Endothelial cell of umbilical vein (primary cell): ENCODE measurements around the gene SSH2. TPM values are rescaled to one million over a fixed set of nuclear protein-coding genes. Genes with fewer than 3 reads are reported as not detected.

Experiments used
- BruUV-seq: library from RNA; stranded (reverse); fragments of 400-500 nt; replicated peaks from 2 replicates; lab custom pipeline; 2021; lab: Mats Ljungman, UMichigan
- CTCF ChIA-PET: fragments of 300-600, 350-600 bp; sonication (Branson Sonifier 250); formaldehyde crosslinking; loops from one replicate; lab custom pipeline; 2021; ENCODE audit warnings: antibody characterized with exemption, inconsistent platforms; lab: Charles Lee
- POLR2A ChIA-PET: fragments of 300-600, 350-600 bp; sonication (Branson Sonifier 250); formaldehyde crosslinking; loops from one replicate; lab custom pipeline; 2021; ENCODE audit warnings: antibody characterized with exemption, inconsistent platforms; lab: Charles Lee
- DNase-seq: peaks from one replicate; pipeline ENCODE4 v3.0.0-alpha.2; 2011; ENCODE audit warnings: low read depth, low spot score
- FAIRE-seq: peaks from 2 replicates; lab custom pipeline; 2011; peaks lifted over from hg19 to GRCh38; lab: Jason Lieb, UNC
- H2AFZ ChIP-seq: 2 replicates; pipeline ENCODE4 v1.6.0; 2012; ENCODE audit warnings: low read depth, low read length, control low read depth, inconsistent platforms
- H3K27ac ChIP-seq: 2 replicates; pipeline ENCODE4 v1.5.1; 2011; ENCODE audit warnings: low read depth, mild to moderate bottlenecking, control low read depth, low read length, moderate library complexity; ENCODE audit not compliant: insufficient read depth
- H3K27me3 ChIP-seq, 2 experiments: 2 replicates each; pipeline versions ENCODE4 v1.6.0 to v1.6.1; 2011; ENCODE audit warnings: low read length in 2 of 2, mixed read lengths in 1 of 2; ENCODE audit not compliant: control insufficient read depth in 2 of 2, insufficient read depth in 2 of 2
- H3K36me3 ChIP-seq, 2 experiments: 2 replicates in 1 of 2; 3 replicates in 1 of 2; pipeline ENCODE4 v1.5.1; 2011; ENCODE audit warnings: low read length in 2 of 2, mild to moderate bottlenecking in 1 of 2, moderate library complexity in 1 of 2; ENCODE audit not compliant: control insufficient read depth in 2 of 2, insufficient read depth in 2 of 2; ENCODE audit errors: extremely low read depth in 1 of 2
- H3K4me1 ChIP-seq: 3 replicates; pipeline ENCODE4 v1.5.1; 2011; ENCODE audit warnings: mild to moderate bottlenecking, low read length; ENCODE audit not compliant: control insufficient read depth, insufficient read depth; ENCODE audit errors: extremely low read depth
- H3K4me2 ChIP-seq: 2 replicates; pipeline ENCODE4 v1.6.1; 2011; ENCODE audit warnings: low read length, control low read depth, mixed read lengths; ENCODE audit not compliant: insufficient read depth
- H3K4me3 ChIP-seq, 3 experiments: fragments of 200-600 bp in 1 of 3; sonication (generic), shearing (Covaris generic) in 1 of 3; replicated peaks in 1 of 3; 2 replicates each; pipeline ENCODE4 v1.5.1; 2011 to 2016; ENCODE audit warnings: control low read depth in 3 of 3, low read length in 3 of 3, mild to moderate bottlenecking in 2 of 3, inconsistent platforms in 1 of 3, low read depth in 1 of 3, moderate library complexity in 1 of 3; ENCODE audit not compliant: insufficient read depth in 1 of 3
- H3K79me2 ChIP-seq: 2 replicates; pipeline ENCODE4 v1.6.0; 2012; ENCODE audit warnings: low read length, inconsistent platforms; ENCODE audit not compliant: control insufficient read depth, insufficient read depth
- H3K9ac ChIP-seq: replicated peaks from 2 replicates; pipeline ENCODE3; 2011; ENCODE audit warnings: low read length, control low read depth; ENCODE audit not compliant: insufficient read depth; ENCODE audit errors: extremely low read depth
- H3K9me1 ChIP-seq: replicated peaks from 3 replicates; pipeline ENCODE4 v1.6.0; 2011; ENCODE audit warnings: mild to moderate bottlenecking, low read length; ENCODE audit not compliant: control insufficient read depth, insufficient read depth; ENCODE audit errors: extremely low read depth
- H3K9me3 ChIP-seq: replicated peaks from 2 replicates; pipeline ENCODE4 v1.5.1; 2012; ENCODE audit warnings: low read length, inconsistent platforms; ENCODE audit not compliant: control insufficient read depth, insufficient read depth
- H4K20me1 ChIP-seq: replicated peaks from 2 replicates; pipeline ENCODE3; 2011; ENCODE audit warnings: mild to moderate bottlenecking, low read length; ENCODE audit not compliant: control insufficient read depth, insufficient read depth; ENCODE audit errors: extremely low read depth
- EZH2 ChIP-seq: IDR thresholded peaks from 2 replicates; pipeline ENCODE4 v1.6.1; 2012; ENCODE audit warnings: borderline replicate concordance, low read depth, mild to moderate bottlenecking, moderate library complexity, low read length, inconsistent platforms; ENCODE audit not compliant: severe bottlenecking
- FOS ChIP-seq: IDR thresholded peaks from 2 replicates; pipeline ENCODE4 v1.6.1; 2011; ENCODE audit warnings: mild to moderate bottlenecking, low read length, moderate library complexity, borderline replicate concordance; ENCODE audit not compliant: insufficient read depth
- GATA2 ChIP-seq: IDR thresholded peaks from 2 replicates; pipeline ENCODE4 v1.7.0; 2011; ENCODE audit warnings: low read depth, mild to moderate bottlenecking, moderate library complexity, mixed read lengths, low read length; ENCODE audit not compliant: insufficient read length, insufficient read depth
- JUN ChIP-seq: IDR thresholded peaks from 2 replicates; pipeline ENCODE4 v1.6.1; 2011; ENCODE audit warnings: borderline replicate concordance, low read depth; ENCODE audit not compliant: insufficient read length, insufficient read depth
- MYC ChIP-seq: IDR thresholded peaks from one replicate; pipeline ENCODE4 v1.6.1; 2011; ENCODE audit warnings: mild to moderate bottlenecking, low read depth, low read length
- POLR2A ChIP-seq: IDR thresholded peaks from 2 replicates; pipeline ENCODE4 v1.6.1; 2012; ENCODE audit warnings: low read depth, mild to moderate bottlenecking, control low read depth, low read length
- POLR2AphosphoS5 ChIP-seq: IDR thresholded peaks from 2 replicates; pipeline ENCODE4 v1.6.1; 2012; ENCODE audit warnings: low read depth, mild to moderate bottlenecking, control low read depth, low read length, moderate library complexity; ENCODE audit not compliant: insufficient read depth
- dilution Hi-C: fragments of 300-500 bp; cut with MboI; formaldehyde crosslinking; loops from one replicate; pipeline ENCODE4 v1.15.0; 2019; ENCODE audit warnings: low sequenced_read_pairs; ENCODE audit not compliant: extremely low pct_ligation_motif_present
- intact Hi-C: fragments of 100-400 bp; cut with micrococcal nuclease; formaldehyde crosslinking; loops from one replicate; pipeline ENCODE4 v1.10.0; 2022
- polyA plus RNA-seq, 4 experiments: library from polyadenylated mRNA; depleted of rRNA in 3 of 4; stranded (reverse) in 3 of 4; unstranded in 1 of 4; fragments of >200 nt; gene quantifications; 2 replicates each; pipeline versions ENCODE4 v1.2.1 to v1.2.3, GENCODE V29; 2011 to 2012; ENCODE audit warnings: missing spikeins in 1 of 4
- total RNA-seq: library from RNA; stranded (reverse); gene quantifications from 2 replicates; pipeline ENCODE4 v1.2.3, GENCODE V29; 2021
- TF ChIP-seq, protein P1 (sequence below), 2 donors: IDR thresholded peaks; 1 replicate in 1 of 2; 2 replicates in 1 of 2; pipeline ENCODE4 v1.5.1; 2011; ENCODE audit warnings: low read length in 2 of 2, mild to moderate bottlenecking in 2 of 2, moderate library complexity in 2 of 2, control low read depth in 1 of 2, inconsistent platforms in 1 of 2, low read depth in 1 of 2; ENCODE audit not compliant: insufficient read depth in 1 of 2; ENCODE audit errors: extremely low read depth in 1 of 2
- TF ChIP-seq, protein P2 (sequence below): IDR thresholded peaks from 2 replicates; pipeline ENCODE4 v1.6.1; 2011; ENCODE audit not compliant: insufficient read depth, insufficient read length

SSH2 gene
- total and polyA plus RNA-seq, 2 donors (not counting 3 experiments of a cell fraction or from before 2014, with no cell fraction given), result 24.6 to 60.9 TPM

DNA sequence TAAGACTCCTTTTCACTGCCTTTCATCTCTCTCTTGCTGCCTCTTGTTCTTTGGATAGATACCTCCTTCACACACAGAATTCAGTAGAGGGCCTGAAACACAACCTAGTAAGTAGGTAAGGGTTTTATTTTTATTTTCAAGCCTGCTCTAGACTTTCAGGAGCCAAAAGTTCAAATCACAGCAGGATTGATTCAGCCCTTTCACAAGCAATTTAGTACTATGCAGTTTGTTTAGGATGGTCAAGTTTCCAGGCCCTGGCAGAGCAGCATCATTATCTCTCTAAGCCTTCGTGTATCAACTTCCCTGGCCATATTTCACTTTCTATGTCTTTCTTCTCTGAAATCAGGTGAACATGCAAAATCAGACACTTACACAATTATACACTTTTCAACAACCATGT lies 158.5 kb downstream of the SSH2 start:
- TF ChIP-seq POLR2A (no peak), FOS (no peak), POLR2AphosphoS5 (no peak), JUN (no peak), EZH2 (no peak)
- POLR2A ChIA-PET, result no interaction called here
- H3K27me3 ChIP-seq, result no peaks in the 10 kb centered on the region
- FAIRE-seq (no peak), DNase-seq (no peak)
- H3K9me1 ChIP-seq, result no peaks in the 10 kb centered on the region
- peaks cover 0 to 2% of the 10 kb centered on the region in 2 experiments for H3K36me3 ChIP-seq
- no peak overlapping the region for H3K4me2 ChIP-seq
- H3K4me1 ChIP-seq, result no peaks in the 10 kb centered on the region
- BruUV-seq, result no TSS peak
- H3K9ac ChIP-seq, result no peak overlapping the region
- CTCF ChIA-PET, result interaction anchor here (0.8 to 1.3 kb wide), 3 partner anchors 11 to 160 kb away, joined by 3 to 4 read pairs (median 3); no protein-coding TSS in a partner anchor
- H2AFZ ChIP-seq, result no peak overlapping the region
- no peaks in the 10 kb centered on the region for H3K79me2 ChIP-seq
- no peak overlapping the region for H3K4me3 ChIP-seq
- no peak overlapping the region for H3K27ac ChIP-seq
- dilution Hi-C loops, result no loop called here
- H4K20me1 ChIP-seq, result no peaks in the 10 kb centered on the region
- no peaks in the 10 kb centered on the region for H3K9me3 ChIP-seq
- intact Hi-C loops, result no loop called here

DNA sequence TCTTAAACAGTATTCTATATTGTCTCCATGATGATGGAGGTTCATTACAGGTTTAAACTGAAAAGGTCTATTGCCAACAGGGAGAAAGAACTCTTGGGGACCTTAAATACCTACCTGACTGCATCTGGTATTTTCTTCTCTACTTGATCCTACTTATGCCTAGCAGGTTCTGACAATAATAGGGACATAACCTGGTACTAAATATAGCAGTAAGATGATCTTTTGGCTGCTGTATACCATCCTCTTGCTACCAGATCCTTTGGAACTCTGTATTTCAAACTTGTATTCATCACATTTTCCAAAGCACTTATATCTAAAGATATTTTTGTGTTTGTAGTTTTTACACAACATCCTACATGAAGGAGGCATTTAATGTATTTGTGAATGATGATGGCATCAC lies 160.8 kb downstream of the SSH2 start:
- no peaks in the 10 kb centered on the region for H3K4me1 ChIP-seq
- no TSS peak for BruUV-seq
- DNase-seq, result no peak
- no peaks in the 10 kb centered on the region for H3K79me2 ChIP-seq
- H3K27ac ChIP-seq, result no peak overlapping the region
- no peaks in the 10 kb centered on the region for H3K36me3 ChIP-seq
- H3K9me1 ChIP-seq, result no peaks in the 10 kb centered on the region
- no peak overlapping the region for H3K4me2 ChIP-seq
- TF ChIP-seq GATA2 (no peak), FOS (no peak), POLR2AphosphoS5 (no peak), EZH2 (no peak), MYC (no peak), POLR2A (no peak), JUN (no peak)
- TF ChIP-seq, protein P1, sequence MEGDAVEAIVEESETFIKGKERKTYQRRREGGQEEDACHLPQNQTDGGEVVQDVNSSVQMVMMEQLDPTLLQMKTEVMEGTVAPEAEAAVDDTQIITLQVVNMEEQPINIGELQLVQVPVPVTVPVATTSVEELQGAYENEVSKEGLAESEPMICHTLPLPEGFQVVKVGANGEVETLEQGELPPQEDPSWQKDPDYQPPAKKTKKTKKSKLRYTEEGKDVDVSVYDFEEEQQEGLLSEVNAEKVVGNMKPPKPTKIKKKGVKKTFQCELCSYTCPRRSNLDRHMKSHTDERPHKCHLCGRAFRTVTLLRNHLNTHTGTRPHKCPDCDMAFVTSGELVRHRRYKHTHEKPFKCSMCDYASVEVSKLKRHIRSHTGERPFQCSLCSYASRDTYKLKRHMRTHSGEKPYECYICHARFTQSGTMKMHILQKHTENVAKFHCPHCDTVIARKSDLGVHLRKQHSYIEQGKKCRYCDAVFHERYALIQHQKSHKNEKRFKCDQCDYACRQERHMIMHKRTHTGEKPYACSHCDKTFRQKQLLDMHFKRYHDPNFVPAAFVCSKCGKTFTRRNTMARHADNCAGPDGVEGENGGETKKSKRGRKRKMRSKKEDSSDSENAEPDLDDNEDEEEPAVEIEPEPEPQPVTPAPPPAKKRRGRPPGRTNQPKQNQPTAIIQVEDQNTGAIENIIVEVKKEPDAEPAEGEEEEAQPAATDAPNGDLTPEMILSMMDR (IDR thresholded peaks at IDR 0.05; ENCODE audit: extremely low read depth in 1 of 2, insufficient read depth in 1 of 2, low read depth in 1 of 2, low read length in 2 of 2), result no peak
- TF ChIP-seq, protein P2, sequence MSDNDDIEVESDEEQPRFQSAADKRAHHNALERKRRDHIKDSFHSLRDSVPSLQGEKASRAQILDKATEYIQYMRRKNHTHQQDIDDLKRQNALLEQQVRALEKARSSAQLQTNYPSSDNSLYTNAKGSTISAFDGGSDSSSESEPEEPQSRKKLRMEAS, result no peak
- CTCF ChIA-PET, result interaction anchor here (1.5 to 5.8 kb wide), 3 partner anchors 9 to 152 kb away, joined by 4 to 42 read pairs (median 4); no protein-coding TSS in a partner anchor
- FAIRE-seq, result no peak
- H3K9ac ChIP-seq, result no peak overlapping the region
- H2AFZ ChIP-seq, result no peak overlapping the region
- H3K4me3 ChIP-seq, result no peak overlapping the region
- no peaks in the 10 kb centered on the region for H3K9me3 ChIP-seq
- dilution Hi-C loops (no loop called here), intact Hi-C loops (no loop called here)
- no peaks in the 10 kb centered on the region for H3K27me3 ChIP-seq
- no peaks in the 10 kb centered on the region for H4K20me1 ChIP-seq
- POLR2A ChIA-PET, result no interaction called here
